Endothelial cell (in vitro differentiated cells): ENCODE measurements around the gene C1QTNF5. TPM values are rescaled to one million over a fixed set of nuclear protein-coding genes. Genes with fewer than 3 reads are reported as not detected.

Source experiments
- DNase-seq: peaks from one replicate; pipeline ENCODE4 v3.0.0; 2021; ENCODE audit warnings: low spot score
- H3K27ac Mint-ChIP-seq: one replicate; pipeline ENCODE4 v1.8.0; 2021; ENCODE audit warnings: mixed read lengths, inconsistent platforms; ENCODE audit not compliant: unreplicated experiment
- H3K27me3 Mint-ChIP-seq: one replicate; pipeline ENCODE4 v1.8.0; 2021; ENCODE audit warnings: mild to moderate bottlenecking, moderate library complexity, mixed read lengths, inconsistent platforms; ENCODE audit not compliant: unreplicated experiment
- H3K36me3 Mint-ChIP-seq: one replicate; pipeline ENCODE4 v1.8.0; 2021; ENCODE audit warnings: mild to moderate bottlenecking, low read depth, mixed read lengths, inconsistent platforms; ENCODE audit not compliant: unreplicated experiment
- H3K4me1 Mint-ChIP-seq: one replicate; pipeline ENCODE4 v1.8.0; 2021; ENCODE audit warnings: mild to moderate bottlenecking, mixed read lengths, inconsistent platforms; ENCODE audit not compliant: unreplicated experiment
- H3K4me3 Mint-ChIP-seq: one replicate; pipeline ENCODE4 v1.8.0; 2021; ENCODE audit warnings: mild to moderate bottlenecking, mixed read lengths, inconsistent platforms; ENCODE audit not compliant: unreplicated experiment
- H3K9me3 Mint-ChIP-seq: one replicate; pipeline ENCODE4 v1.8.0; 2021; ENCODE audit warnings: mixed read lengths, inconsistent platforms; ENCODE audit not compliant: unreplicated experiment
- CTCF ChIP-seq: fragments of 200-600 bp; sonication (generic); IDR thresholded peaks from one replicate; pipeline ENCODE4 v1.5.0; 2021; ENCODE audit warnings: antibody characterized with exemption; ENCODE audit not compliant: unreplicated experiment
- total RNA-seq: library from RNA; stranded (reverse); fragmentation: NEBNext Ultra II Directional; extraction: Animal tissue kit (Norgen Biotek cat#: 25700); gene quantifications from one replicate; pipeline ENCODE4 v1.2.1, GENCODE V29; 2021; ENCODE audit not compliant: unreplicated experiment

Gene C1QTNF5
- total RNA-seq, 1 donor from 2014 or later: 26.0 TPM

- no peak for DNase-seq
- Mint-ChIP-seq H3K9me3 (no peaks in the 10 kb centered on the region), H3K4me1 (peaks cover 21% of the 10 kb centered on the region), H3K4me3 (peak overlapping the region; percentile 80), H3K36me3 (peaks cover 3% of the 10 kb centered on the region), H3K27me3 (peaks cover 11% of the 10 kb centered on the region), H3K27ac (no peak overlapping the region)
- no peak for TF ChIP-seq CTCF
These were observed 24.5 kb downstream of the C1QTNF5 start for GRCh38 chr11:119316016-119316728.

- no peaks in the 10 kb centered on the region for H3K9me3 Mint-ChIP-seq
- H3K4me3 Mint-ChIP-seq: peak overlapping the region; percentile 51
- no peak overlapping the region for H3K27ac Mint-ChIP-seq
- DNase-seq: no peak
- H3K4me1 Mint-ChIP-seq: peaks cover 21% of the 10 kb centered on the region
- H3K36me3 Mint-ChIP-seq: peaks cover 7% of the 10 kb centered on the region
- H3K27me3 Mint-ChIP-seq: peaks cover 11% of the 10 kb centered on the region
- peak; percentile 41 for TF ChIP-seq CTCF
These were observed 25.3 kb downstream of the C1QTNF5 start for GRCh38 chr11:119315131-119316015.

GRCh38 chr11:119314726-119315125, 26.0 kb downstream of the C1QTNF5 start:
- TF ChIP-seq CTCF: no peak
- H3K4me3 Mint-ChIP-seq: no peak overlapping the region
- peaks cover 10% of the 10 kb centered on the region for H3K27me3 Mint-ChIP-seq
- peaks cover 9% of the 10 kb centered on the region for H3K36me3 Mint-ChIP-seq
- H3K27ac Mint-ChIP-seq: no peak overlapping the region
- no peak for DNase-seq
- H3K9me3 Mint-ChIP-seq: no peaks in the 10 kb centered on the region
- peaks cover 17% of the 10 kb centered on the region for H3K4me1 Mint-ChIP-seq

GRCh38 chr11:119310682-119311052, 30.0 kb downstream of the C1QTNF5 start:
- Mint-ChIP-seq H3K27ac (no peak overlapping the region), H3K4me1 (peaks cover 6% of the 10 kb centered on the region), H3K4me3 (no peak overlapping the region), H3K27me3 (peaks cover 15% of the 10 kb centered on the region), H3K9me3 (no peaks in the 10 kb centered on the region), H3K36me3 (peaks cover 15% of the 10 kb centered on the region)
- no peak for DNase-seq
- no peak for TF ChIP-seq CTCF
